ENCODE measurements around the gene DNM2. TPM values are rescaled to one million over a fixed set of nuclear protein-coding genes. Genes with fewer than 3 reads are reported as not detected.

The DNM2 gene
- total RNA-seq, 1 experiment from 2014 or later = 125 TPM

GRCh38 chr19:10718205-10719196 is 622 bp downstream of the DNM2 start:
- BruUV-seq (replicated peaks) = no TSS peak
- peaks cover 3% of the 10 kb centered on the region; the same call in 1 of the 2 replicates for H3K4me1 ChIP-seq (ENCODE audit: control insufficient read depth, insufficient read depth, low read length)
- H3K9me3 ChIP-seq (ENCODE audit: control insufficient read depth, insufficient read depth, low read depth, low read length) = no peaks in the 10 kb centered on the region
- ChIA-PET CTCF (interaction anchor here (0.5 to 1.4 kb wide), 6 partner anchors 17 to 298 kb away, joined by 3 to 9 read pairs (median 4); partner anchors contain the start of gene QTRT1), POLR2A (interaction anchor here (0.5 kb wide), 1 partner anchor 126 kb away, joined by 4 read pairs; no protein-coding TSS in a partner anchor)
- TF ChIP-seq TCF7L2 (IDR thresholded peaks at IDR 0.05; ENCODE audit: low read depth, low read length) (no peak), POLR2AphosphoS5 (IDR thresholded peaks at IDR 0.05; ENCODE audit: low read depth, low read length) (no peak), SIN3A (IDR thresholded peaks at IDR 0.05; ENCODE audit: borderline replicate concordance, insufficient read depth, low read depth, low read length) (no peak)
- TF ChIP-seq, protein P1, sequence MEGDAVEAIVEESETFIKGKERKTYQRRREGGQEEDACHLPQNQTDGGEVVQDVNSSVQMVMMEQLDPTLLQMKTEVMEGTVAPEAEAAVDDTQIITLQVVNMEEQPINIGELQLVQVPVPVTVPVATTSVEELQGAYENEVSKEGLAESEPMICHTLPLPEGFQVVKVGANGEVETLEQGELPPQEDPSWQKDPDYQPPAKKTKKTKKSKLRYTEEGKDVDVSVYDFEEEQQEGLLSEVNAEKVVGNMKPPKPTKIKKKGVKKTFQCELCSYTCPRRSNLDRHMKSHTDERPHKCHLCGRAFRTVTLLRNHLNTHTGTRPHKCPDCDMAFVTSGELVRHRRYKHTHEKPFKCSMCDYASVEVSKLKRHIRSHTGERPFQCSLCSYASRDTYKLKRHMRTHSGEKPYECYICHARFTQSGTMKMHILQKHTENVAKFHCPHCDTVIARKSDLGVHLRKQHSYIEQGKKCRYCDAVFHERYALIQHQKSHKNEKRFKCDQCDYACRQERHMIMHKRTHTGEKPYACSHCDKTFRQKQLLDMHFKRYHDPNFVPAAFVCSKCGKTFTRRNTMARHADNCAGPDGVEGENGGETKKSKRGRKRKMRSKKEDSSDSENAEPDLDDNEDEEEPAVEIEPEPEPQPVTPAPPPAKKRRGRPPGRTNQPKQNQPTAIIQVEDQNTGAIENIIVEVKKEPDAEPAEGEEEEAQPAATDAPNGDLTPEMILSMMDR (IDR thresholded peaks at IDR 0.05) = no peak
- TF ChIP-seq, protein P2, sequence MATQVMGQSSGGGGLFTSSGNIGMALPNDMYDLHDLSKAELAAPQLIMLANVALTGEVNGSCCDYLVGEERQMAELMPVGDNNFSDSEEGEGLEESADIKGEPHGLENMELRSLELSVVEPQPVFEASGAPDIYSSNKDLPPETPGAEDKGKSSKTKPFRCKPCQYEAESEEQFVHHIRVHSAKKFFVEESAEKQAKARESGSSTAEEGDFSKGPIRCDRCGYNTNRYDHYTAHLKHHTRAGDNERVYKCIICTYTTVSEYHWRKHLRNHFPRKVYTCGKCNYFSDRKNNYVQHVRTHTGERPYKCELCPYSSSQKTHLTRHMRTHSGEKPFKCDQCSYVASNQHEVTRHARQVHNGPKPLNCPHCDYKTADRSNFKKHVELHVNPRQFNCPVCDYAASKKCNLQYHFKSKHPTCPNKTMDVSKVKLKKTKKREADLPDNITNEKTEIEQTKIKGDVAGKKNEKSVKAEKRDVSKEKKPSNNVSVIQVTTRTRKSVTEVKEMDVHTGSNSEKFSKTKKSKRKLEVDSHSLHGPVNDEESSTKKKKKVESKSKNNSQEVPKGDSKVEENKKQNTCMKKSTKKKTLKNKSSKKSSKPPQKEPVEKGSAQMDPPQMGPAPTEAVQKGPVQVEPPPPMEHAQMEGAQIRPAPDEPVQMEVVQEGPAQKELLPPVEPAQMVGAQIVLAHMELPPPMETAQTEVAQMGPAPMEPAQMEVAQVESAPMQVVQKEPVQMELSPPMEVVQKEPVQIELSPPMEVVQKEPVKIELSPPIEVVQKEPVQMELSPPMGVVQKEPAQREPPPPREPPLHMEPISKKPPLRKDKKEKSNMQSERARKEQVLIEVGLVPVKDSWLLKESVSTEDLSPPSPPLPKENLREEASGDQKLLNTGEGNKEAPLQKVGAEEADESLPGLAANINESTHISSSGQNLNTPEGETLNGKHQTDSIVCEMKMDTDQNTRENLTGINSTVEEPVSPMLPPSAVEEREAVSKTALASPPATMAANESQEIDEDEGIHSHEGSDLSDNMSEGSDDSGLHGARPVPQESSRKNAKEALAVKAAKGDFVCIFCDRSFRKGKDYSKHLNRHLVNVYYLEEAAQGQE (IDR thresholded peaks at IDR 0.05; ENCODE audit: insufficient read depth in 1 of 2, low read depth in 2 of 2, low read length in 1 of 2) = no peak
- no peak for DNase-seq (ENCODE audit: low read depth, low spot score)
- ATAC-seq = peak; percentile 52
- no peaks in the 10 kb centered on the region for H3K27me3 ChIP-seq (ENCODE audit: control insufficient read depth, insufficient read depth, low read length)
- H3K4me3 ChIP-seq (ENCODE audit: low read depth in 2 of 2, low read length in 2 of 2) = peak overlapping the region; percentile 76 to 78
- H3K36me3 ChIP-seq (ENCODE audit: control insufficient read depth, insufficient read depth, low read length) = peaks cover 2% of the 10 kb centered on the region; the same call in 1 of the 2 replicates
- peak overlapping the region; percentile 80 for H3K27ac ChIP-seq (ENCODE audit: low read length)
- intact Hi-C loops (cut with micrococcal nuclease; ENCODE audit: unreplicated experiment) (loop anchor here (10.0 kb wide), 1 partner anchor 146 kb away; no protein-coding TSS in a partner anchor), in situ Hi-C loops (cut with HindIII; ENCODE audit: low pct_unique_long_range_greater_than_20kb, low sequenced_read_pairs) (no loop called here)

DNA sequence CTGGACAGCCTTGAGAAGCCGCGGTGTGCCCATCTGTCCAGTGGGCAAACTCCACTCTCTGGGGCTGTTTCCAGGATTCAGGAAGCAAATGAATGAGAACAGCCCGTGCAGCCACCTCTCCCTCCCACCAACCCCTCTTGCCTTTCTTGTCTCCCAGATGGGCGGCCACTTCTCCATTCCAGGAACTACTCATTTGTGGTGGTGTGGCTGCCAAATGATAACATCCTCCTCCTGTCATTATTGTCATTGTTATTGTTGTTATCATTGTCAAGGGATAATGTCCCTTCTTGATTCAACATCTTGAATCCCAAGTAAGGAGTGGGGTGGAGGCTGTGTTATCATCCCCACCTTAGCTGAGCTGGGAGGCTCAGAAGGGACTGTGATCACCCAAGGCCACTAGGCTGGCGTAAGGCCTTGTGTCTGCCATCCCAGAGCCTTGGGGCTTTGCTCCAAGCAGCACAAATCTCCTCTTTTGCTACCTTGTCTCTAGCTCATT is 1.6 kb downstream of the DNM2 start:
- POLR2A ChIA-PET = no interaction called here
- TF ChIP-seq, protein P2 (IDR thresholded peaks at IDR 0.05; ENCODE audit: insufficient read depth in 1 of 2, low read depth in 2 of 2, low read length in 1 of 2) = no peak
- TF ChIP-seq, protein P1 (IDR thresholded peaks at IDR 0.05) = no peak
- TF ChIP-seq POLR2AphosphoS5 (IDR thresholded peaks at IDR 0.05; ENCODE audit: low read depth, low read length) (no peak), TCF7L2 (IDR thresholded peaks at IDR 0.05; ENCODE audit: low read depth, low read length) (no peak), SIN3A (IDR thresholded peaks at IDR 0.05; ENCODE audit: borderline replicate concordance, insufficient read depth, low read depth, low read length) (no peak)
- Histone ChIP-seq H3K9me3 (ENCODE audit: control insufficient read depth, insufficient read depth, low read depth, low read length) (no peaks in the 10 kb centered on the region), H3K27me3 (ENCODE audit: control insufficient read depth, insufficient read depth, low read length) (no peaks in the 10 kb centered on the region), H3K36me3 (ENCODE audit: control insufficient read depth, insufficient read depth, low read length) (peaks cover 2% of the 10 kb centered on the region; the same call in 1 of the 2 replicates), H3K4me3 (ENCODE audit: low read depth in 2 of 2, low read length in 2 of 2) (peak overlapping the region; percentile 76 to 78), H3K27ac (ENCODE audit: low read length) (peak overlapping the region; percentile 80; the same call in 1 of the 2 replicates), H3K4me1 (ENCODE audit: control insufficient read depth, insufficient read depth, low read length) (peaks cover 3% of the 10 kb centered on the region; the same call in 1 of the 2 replicates)
- DNase-seq (ENCODE audit: low read depth, low spot score) = no peak
- intact Hi-C loops (cut with micrococcal nuclease; ENCODE audit: unreplicated experiment) (loop anchor here (10.0 kb wide), 1 partner anchor 145 kb away; no protein-coding TSS in a partner anchor), in situ Hi-C loops (cut with HindIII; ENCODE audit: low pct_unique_long_range_greater_than_20kb, low sequenced_read_pairs) (no loop called here)
- ATAC-seq = no peak
- TSS peak; percentile 62 for BruUV-seq (replicated peaks)
- CTCF ChIA-PET = interaction anchor here (0.6 kb wide), 1 partner anchor 200 kb away, joined by 7 read pairs; no protein-coding TSS in a partner anchor
